HepG2 (cell line): ENCODE results near the gene CREBRF.

Experiments used
- ELF1 ChIP-seq: sonication (generic); formaldehyde crosslinking; IDR thresholded peaks from 2 replicates; pipeline ENCODE4 v1.4.0; 2020; ENCODE audit warnings: missing genetic modification reagents
- ESRRA ChIP-seq: sonication (generic); formaldehyde crosslinking; IDR thresholded peaks from 2 replicates; pipeline ENCODE4 v1.5.1; 2020; ENCODE audit warnings: mild to moderate bottlenecking, low read depth, missing genetic modification reagents
- HOXA9 ChIP-seq: sonication (generic); formaldehyde crosslinking; IDR thresholded peaks from 2 replicates; pipeline ENCODE4 v1.8.1; 2022; ENCODE audit warnings: missing genetic modification reagents, mild to moderate bottlenecking, moderate library complexity, borderline replicate concordance
- ISX ChIP-seq: sonication (generic); formaldehyde crosslinking; conservative IDR thresholded peaks from 2 replicates; pipeline ENCODE4 v1.5.0; 2020; ENCODE audit warnings: missing genetic modification reagents
- TCF7L2 ChIP-seq: IDR thresholded peaks from 2 replicates; pipeline ENCODE4 v1.6.1; 2011; ENCODE audit warnings: mild to moderate bottlenecking, low read depth, low read length, moderate library complexity
- TF ChIP-seq, protein P1 (sequence below): sonication (generic); formaldehyde crosslinking; IDR thresholded peaks from 2 replicates; pipeline ENCODE4 v1.5.0; 2020; ENCODE audit warnings: mild to moderate bottlenecking, missing genetic modification reagents, moderate library complexity
- TF ChIP-seq, protein P2 (sequence below), 2 experiments: sonication (generic) in 1 of 2; formaldehyde crosslinking in 1 of 2; IDR thresholded peaks; 2 replicates each; pipeline versions ENCODE4 v1.5.1 to v1.6.1; 2011 to 2020; ENCODE audit warnings: borderline replicate concordance in 1 of 2, low read depth in 1 of 2, low read length in 1 of 2, mild to moderate bottlenecking in 1 of 2, missing genetic modification reagents in 1 of 2, moderate library complexity in 1 of 2
- TF ChIP-seq, protein P3 (sequence below): sonication (generic); formaldehyde crosslinking; IDR thresholded peaks from 2 replicates; pipeline ENCODE4; 2020; ENCODE audit warnings: missing genetic modification reagents, mild to moderate bottlenecking, borderline replicate concordance

DNA sequence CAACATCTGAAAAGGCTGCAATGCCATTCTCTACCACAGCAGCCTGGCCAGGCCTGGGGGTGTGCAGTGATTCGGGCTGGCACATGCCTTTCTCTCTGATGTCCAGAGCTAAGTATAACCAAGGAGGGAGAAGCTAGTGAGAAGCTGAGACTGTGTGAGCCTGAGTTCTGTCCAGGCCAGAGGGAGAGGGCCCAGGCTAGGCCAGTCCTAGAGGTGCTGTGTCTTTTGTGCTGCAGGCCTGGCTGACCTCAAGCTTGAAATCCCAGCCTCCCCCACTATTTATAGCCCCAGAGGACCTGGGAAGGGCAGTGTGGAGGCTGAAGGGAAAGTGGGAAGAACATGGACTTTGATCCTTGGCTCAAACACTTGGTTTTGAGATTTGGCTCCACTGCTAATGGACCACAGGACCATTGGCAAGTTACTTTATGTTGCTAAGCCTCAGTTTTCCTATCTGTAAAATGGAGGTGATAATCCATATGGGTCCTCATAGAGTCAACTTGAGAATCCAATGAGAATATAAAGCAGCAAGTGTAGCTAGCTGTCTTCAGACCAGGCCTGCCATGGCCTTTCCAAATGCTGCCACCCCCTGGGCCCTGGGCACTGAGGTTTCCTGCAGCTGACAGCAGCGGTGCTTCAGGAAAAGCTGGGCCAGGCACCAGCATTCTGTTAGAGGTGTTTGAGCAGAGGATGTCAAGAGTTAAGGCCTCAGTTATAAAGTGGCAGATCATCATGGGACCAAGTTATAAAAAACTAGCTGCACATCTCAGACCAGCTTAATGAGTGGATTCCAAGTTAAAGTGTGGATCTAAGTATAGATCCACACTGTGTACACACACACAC lies 109.2 kb downstream of the CREBRF start:
- TF ChIP-seq ELF1 (CRISPR knock-in tag) (no peak), ESRRA (CRISPR knock-in tag) (no peak), ISX (no peak), HOXA9 (CRISPR knock-in tag) (no peak), TCF7L2 (no peak)
- TF ChIP-seq, protein P1, sequence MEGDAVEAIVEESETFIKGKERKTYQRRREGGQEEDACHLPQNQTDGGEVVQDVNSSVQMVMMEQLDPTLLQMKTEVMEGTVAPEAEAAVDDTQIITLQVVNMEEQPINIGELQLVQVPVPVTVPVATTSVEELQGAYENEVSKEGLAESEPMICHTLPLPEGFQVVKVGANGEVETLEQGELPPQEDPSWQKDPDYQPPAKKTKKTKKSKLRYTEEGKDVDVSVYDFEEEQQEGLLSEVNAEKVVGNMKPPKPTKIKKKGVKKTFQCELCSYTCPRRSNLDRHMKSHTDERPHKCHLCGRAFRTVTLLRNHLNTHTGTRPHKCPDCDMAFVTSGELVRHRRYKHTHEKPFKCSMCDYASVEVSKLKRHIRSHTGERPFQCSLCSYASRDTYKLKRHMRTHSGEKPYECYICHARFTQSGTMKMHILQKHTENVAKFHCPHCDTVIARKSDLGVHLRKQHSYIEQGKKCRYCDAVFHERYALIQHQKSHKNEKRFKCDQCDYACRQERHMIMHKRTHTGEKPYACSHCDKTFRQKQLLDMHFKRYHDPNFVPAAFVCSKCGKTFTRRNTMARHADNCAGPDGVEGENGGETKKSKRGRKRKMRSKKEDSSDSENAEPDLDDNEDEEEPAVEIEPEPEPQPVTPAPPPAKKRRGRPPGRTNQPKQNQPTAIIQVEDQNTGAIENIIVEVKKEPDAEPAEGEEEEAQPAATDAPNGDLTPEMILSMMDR (CRISPR knock-in tag) = no peak
- TF ChIP-seq, protein P2, sequence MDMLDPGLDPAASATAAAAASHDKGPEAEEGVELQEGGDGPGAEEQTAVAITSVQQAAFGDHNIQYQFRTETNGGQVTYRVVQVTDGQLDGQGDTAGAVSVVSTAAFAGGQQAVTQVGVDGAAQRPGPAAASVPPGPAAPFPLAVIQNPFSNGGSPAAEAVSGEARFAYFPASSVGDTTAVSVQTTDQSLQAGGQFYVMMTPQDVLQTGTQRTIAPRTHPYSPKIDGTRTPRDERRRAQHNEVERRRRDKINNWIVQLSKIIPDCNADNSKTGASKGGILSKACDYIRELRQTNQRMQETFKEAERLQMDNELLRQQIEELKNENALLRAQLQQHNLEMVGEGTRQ (IDR thresholded peaks at IDR 0.05; ENCODE audit: low read depth, low read length) = no peak
- TF ChIP-seq, protein P2 (CRISPR knock-in tag; IDR thresholded peaks at IDR 0.05; ENCODE audit: borderline replicate concordance) = no peak
- TF ChIP-seq, protein P3, sequence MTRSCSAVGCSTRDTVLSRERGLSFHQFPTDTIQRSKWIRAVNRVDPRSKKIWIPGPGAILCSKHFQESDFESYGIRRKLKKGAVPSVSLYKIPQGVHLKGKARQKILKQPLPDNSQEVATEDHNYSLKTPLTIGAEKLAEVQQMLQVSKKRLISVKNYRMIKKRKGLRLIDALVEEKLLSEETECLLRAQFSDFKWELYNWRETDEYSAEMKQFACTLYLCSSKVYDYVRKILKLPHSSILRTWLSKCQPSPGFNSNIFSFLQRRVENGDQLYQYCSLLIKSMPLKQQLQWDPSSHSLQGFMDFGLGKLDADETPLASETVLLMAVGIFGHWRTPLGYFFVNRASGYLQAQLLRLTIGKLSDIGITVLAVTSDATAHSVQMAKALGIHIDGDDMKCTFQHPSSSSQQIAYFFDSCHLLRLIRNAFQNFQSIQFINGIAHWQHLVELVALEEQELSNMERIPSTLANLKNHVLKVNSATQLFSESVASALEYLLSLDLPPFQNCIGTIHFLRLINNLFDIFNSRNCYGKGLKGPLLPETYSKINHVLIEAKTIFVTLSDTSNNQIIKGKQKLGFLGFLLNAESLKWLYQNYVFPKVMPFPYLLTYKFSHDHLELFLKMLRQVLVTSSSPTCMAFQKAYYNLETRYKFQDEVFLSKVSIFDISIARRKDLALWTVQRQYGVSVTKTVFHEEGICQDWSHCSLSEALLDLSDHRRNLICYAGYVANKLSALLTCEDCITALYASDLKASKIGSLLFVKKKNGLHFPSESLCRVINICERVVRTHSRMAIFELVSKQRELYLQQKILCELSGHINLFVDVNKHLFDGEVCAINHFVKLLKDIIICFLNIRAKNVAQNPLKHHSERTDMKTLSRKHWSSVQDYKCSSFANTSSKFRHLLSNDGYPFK (CRISPR knock-in tag) = no peak
